Panc1 (cell line): Measurements from ENCODE around the gene DCUN1D3. TPM values are rescaled to one million over a fixed set of nuclear protein-coding genes. Genes with fewer than 3 reads are reported as not detected.

ENCODE experiments used
- ATAC-seq: fragments of 200-7000 bp; cut with Tn5 transposase; 2 replicates; pipeline ENCODE4 v1.9.1; 2020; ENCODE audit warnings: mild to moderate bottlenecking, moderate library complexity
- BruUV-seq: library from RNA; stranded (reverse); fragments of 400-500 nt; replicated peaks from 2 replicates; lab custom pipeline; 2021; lab: Mats Ljungman, UMichigan
- CTCF ChIA-PET: fragments of 300-600 bp; sonication (Branson Sonifier 250); formaldehyde crosslinking; loops from one replicate; lab custom pipeline; 2022; ENCODE audit warnings: antibody characterized with exemption; lab: Charles Lee
- POLR2A ChIA-PET: fragments of 300-600 bp; sonication (Branson Sonifier 250); formaldehyde crosslinking; loops from one replicate; lab custom pipeline; 2022; ENCODE audit warnings: antibody characterized with exemption; lab: Charles Lee
- DNase-seq: peaks from one replicate; pipeline ENCODE4 v3.0.0-alpha.2; 2010; ENCODE audit warnings: low read depth, low spot score
- H3K27ac ChIP-seq: 2 replicates; pipeline ENCODE4 v1.5.1; 2011; ENCODE audit warnings: mild to moderate bottlenecking, low read length, inconsistent platforms
- H3K27me3 ChIP-seq: fragments of 200-500 bp; sonication (Bioruptor generic); 2 replicates; pipeline ENCODE4 v1.6.0; 2014; ENCODE audit warnings: low read length, inconsistent platforms; ENCODE audit not compliant: control insufficient read depth, insufficient read depth
- H3K36me3 ChIP-seq: fragments of 200-500 bp; sonication (Bioruptor generic); 2 replicates; pipeline ENCODE4 v1.5.1; 2014; ENCODE audit warnings: inconsistent platforms, mild to moderate bottlenecking, low read length, moderate library complexity; ENCODE audit not compliant: control insufficient read depth, insufficient read depth
- H3K4me1 ChIP-seq: 2 replicates; pipeline ENCODE4 v1.5.1; 2011; ENCODE audit warnings: inconsistent platforms, mild to moderate bottlenecking, low read length, moderate library complexity; ENCODE audit not compliant: control insufficient read depth, insufficient read depth
- H3K4me3 ChIP-seq, 2 experiments: 2 replicates each; pipeline ENCODE4 v1.5.1; 2011 to 2012; ENCODE audit warnings: low read depth in 2 of 2, low read length in 2 of 2, mild to moderate bottlenecking in 2 of 2, inconsistent platforms in 1 of 2, moderate library complexity in 1 of 2
- H3K9me3 ChIP-seq: fragments of 200-500 bp; sonication (Bioruptor generic); 2 replicates; pipeline ENCODE4 v1.5.1; 2014; ENCODE audit warnings: low read depth, mild to moderate bottlenecking, inconsistent platforms, low read length, moderate library complexity; ENCODE audit not compliant: control insufficient read depth, insufficient read depth
- POLR2AphosphoS5 ChIP-seq: IDR thresholded peaks from 2 replicates; pipeline ENCODE4 v1.6.1; 2012; ENCODE audit warnings: mild to moderate bottlenecking, low read depth, low read length, moderate library complexity
- SIN3A ChIP-seq: IDR thresholded peaks from 2 replicates; pipeline ENCODE4 v1.6.1; 2012; ENCODE audit warnings: low read depth, mild to moderate bottlenecking, low read length, moderate library complexity, borderline replicate concordance; ENCODE audit not compliant: insufficient read depth
- TCF7L2 ChIP-seq: IDR thresholded peaks from 2 replicates; pipeline ENCODE4 v1.6.1; 2011; ENCODE audit warnings: mild to moderate bottlenecking, low read depth, low read length, inconsistent platforms
- in situ Hi-C: cut with HindIII; loops from 2 replicates; pipeline ENCODE4 v1.10.0; 2016; ENCODE audit warnings: low sequenced_read_pairs, low pct_unique_long_range_greater_than_20kb
- intact Hi-C: fragments of 100-400 bp; cut with micrococcal nuclease; formaldehyde crosslinking; loops from one replicate; pipeline ENCODE4 v1.10.0; 2022; ENCODE audit not compliant: unreplicated experiment
- total RNA-seq: library from RNA; stranded (reverse); gene quantifications from one replicate; pipeline ENCODE4 v1.2.1, GENCODE V29; 2021; ENCODE audit not compliant: unreplicated experiment
- TF ChIP-seq, protein P1 (sequence below): fragments of 450-650 bp; IDR thresholded peaks from 2 replicates; pipeline ENCODE4 v1.5.1; 2017; ENCODE audit warnings: mild to moderate bottlenecking
- TF ChIP-seq, protein P2 (sequence below), 2 experiments: IDR thresholded peaks; 2 replicates each; pipeline ENCODE4 v1.6.1; 2011 to 2012; ENCODE audit warnings: low read depth in 2 of 2, control low read depth in 1 of 2, low read length in 1 of 2, mild to moderate bottlenecking in 1 of 2, moderate library complexity in 1 of 2; ENCODE audit not compliant: insufficient read depth in 1 of 2

The DCUN1D3 gene
- total RNA-seq, 1 experiment from 2014 or later: 23.5 TPM

DNA sequence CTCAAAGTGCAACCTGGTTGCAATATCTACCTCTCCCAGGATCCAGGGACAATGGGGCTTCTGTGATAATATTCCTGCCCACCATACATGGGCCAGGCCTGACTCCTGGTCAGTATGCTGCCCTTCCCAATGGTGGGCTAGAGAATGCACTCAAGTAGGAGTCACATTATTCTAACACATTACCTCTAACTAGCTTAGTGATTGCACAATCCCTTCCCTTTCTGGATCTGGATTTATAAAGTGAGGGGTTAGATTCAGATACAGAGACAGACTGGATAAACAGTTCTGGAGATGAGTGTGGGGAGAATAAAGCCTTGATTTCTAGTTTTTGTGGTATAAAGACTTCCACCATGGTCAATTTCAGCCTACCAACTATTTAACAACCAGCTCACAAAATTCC is 33.4 kb upstream of the DCUN1D3 start:
- no peaks in the 10 kb centered on the region for H3K4me1 ChIP-seq
- H3K27me3 ChIP-seq: no peaks in the 10 kb centered on the region; the same call in 1 of the 2 replicates
- TF ChIP-seq, protein P1, sequence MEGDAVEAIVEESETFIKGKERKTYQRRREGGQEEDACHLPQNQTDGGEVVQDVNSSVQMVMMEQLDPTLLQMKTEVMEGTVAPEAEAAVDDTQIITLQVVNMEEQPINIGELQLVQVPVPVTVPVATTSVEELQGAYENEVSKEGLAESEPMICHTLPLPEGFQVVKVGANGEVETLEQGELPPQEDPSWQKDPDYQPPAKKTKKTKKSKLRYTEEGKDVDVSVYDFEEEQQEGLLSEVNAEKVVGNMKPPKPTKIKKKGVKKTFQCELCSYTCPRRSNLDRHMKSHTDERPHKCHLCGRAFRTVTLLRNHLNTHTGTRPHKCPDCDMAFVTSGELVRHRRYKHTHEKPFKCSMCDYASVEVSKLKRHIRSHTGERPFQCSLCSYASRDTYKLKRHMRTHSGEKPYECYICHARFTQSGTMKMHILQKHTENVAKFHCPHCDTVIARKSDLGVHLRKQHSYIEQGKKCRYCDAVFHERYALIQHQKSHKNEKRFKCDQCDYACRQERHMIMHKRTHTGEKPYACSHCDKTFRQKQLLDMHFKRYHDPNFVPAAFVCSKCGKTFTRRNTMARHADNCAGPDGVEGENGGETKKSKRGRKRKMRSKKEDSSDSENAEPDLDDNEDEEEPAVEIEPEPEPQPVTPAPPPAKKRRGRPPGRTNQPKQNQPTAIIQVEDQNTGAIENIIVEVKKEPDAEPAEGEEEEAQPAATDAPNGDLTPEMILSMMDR: no peak
- TF ChIP-seq SIN3A (no peak), POLR2AphosphoS5 (no peak), TCF7L2 (no peak)
- TF ChIP-seq, protein P2, sequence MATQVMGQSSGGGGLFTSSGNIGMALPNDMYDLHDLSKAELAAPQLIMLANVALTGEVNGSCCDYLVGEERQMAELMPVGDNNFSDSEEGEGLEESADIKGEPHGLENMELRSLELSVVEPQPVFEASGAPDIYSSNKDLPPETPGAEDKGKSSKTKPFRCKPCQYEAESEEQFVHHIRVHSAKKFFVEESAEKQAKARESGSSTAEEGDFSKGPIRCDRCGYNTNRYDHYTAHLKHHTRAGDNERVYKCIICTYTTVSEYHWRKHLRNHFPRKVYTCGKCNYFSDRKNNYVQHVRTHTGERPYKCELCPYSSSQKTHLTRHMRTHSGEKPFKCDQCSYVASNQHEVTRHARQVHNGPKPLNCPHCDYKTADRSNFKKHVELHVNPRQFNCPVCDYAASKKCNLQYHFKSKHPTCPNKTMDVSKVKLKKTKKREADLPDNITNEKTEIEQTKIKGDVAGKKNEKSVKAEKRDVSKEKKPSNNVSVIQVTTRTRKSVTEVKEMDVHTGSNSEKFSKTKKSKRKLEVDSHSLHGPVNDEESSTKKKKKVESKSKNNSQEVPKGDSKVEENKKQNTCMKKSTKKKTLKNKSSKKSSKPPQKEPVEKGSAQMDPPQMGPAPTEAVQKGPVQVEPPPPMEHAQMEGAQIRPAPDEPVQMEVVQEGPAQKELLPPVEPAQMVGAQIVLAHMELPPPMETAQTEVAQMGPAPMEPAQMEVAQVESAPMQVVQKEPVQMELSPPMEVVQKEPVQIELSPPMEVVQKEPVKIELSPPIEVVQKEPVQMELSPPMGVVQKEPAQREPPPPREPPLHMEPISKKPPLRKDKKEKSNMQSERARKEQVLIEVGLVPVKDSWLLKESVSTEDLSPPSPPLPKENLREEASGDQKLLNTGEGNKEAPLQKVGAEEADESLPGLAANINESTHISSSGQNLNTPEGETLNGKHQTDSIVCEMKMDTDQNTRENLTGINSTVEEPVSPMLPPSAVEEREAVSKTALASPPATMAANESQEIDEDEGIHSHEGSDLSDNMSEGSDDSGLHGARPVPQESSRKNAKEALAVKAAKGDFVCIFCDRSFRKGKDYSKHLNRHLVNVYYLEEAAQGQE (IDR thresholded peaks at IDR 0.05; ENCODE audit: insufficient read depth in 1 of 2, low read depth in 2 of 2, low read length in 1 of 2): no peak
- no peak overlapping the region for H3K27ac ChIP-seq
- H3K4me3 ChIP-seq: no peak overlapping the region
- H3K36me3 ChIP-seq: no peaks in the 10 kb centered on the region
- ATAC-seq (no peak), DNase-seq (no peak)
- ChIA-PET POLR2A (no interaction called here), CTCF (no interaction called here)
- no peaks in the 10 kb centered on the region for H3K9me3 ChIP-seq
- BruUV-seq: no TSS peak
- in situ Hi-C loops: no loop called here
- intact Hi-C loops: no loop called here

DNA sequence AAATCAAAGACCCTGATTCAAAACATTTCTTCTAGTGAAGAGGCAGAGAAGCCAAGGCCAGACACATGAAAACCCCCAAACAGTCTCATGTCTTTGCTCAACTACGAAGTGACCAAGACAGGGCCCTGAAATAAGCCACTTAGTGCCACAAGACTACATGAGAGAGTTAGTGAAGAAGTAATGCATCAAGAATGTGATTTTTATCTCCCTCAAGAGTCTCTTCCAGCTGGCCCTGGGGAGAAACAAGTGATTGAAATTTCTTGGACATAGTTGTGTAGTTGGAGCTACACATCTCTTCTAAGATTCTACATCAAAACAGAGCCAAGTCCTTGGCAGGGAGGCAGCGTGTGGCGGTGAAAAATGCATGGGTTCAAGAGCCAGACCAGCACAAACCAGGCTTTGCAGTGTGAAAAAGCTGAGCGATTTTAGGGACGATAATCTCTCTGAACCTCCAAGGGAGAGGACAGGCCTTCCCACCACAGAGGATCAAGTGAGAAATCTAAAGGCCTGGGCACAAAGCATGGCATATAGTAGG is 31.0 kb upstream of the DCUN1D3 start:
- no peaks in the 10 kb centered on the region; the same call in 1 of the 2 replicates for H3K27me3 ChIP-seq
- in situ Hi-C loops (no loop called here), intact Hi-C loops (no loop called here)
- no peak for ATAC-seq
- TF ChIP-seq, protein P1: no peak
- TF ChIP-seq TCF7L2 (no peak), SIN3A (no peak), POLR2AphosphoS5 (no peak)
- TF ChIP-seq, protein P2 (IDR thresholded peaks at IDR 0.05; ENCODE audit: insufficient read depth in 1 of 2, low read depth in 2 of 2, low read length in 1 of 2): no peak
- ChIA-PET CTCF (no interaction called here), POLR2A (no interaction called here)
- H3K36me3 ChIP-seq: no peaks in the 10 kb centered on the region
- no peaks in the 10 kb centered on the region for H3K4me1 ChIP-seq
- no TSS peak for BruUV-seq
- no peak overlapping the region for H3K4me3 ChIP-seq
- H3K9me3 ChIP-seq: no peaks in the 10 kb centered on the region
- no peak overlapping the region for H3K27ac ChIP-seq
- DNase-seq: no peak
